ENCODE results near the gene FCHSD1.

The FCHSD1 gene

DNA sequence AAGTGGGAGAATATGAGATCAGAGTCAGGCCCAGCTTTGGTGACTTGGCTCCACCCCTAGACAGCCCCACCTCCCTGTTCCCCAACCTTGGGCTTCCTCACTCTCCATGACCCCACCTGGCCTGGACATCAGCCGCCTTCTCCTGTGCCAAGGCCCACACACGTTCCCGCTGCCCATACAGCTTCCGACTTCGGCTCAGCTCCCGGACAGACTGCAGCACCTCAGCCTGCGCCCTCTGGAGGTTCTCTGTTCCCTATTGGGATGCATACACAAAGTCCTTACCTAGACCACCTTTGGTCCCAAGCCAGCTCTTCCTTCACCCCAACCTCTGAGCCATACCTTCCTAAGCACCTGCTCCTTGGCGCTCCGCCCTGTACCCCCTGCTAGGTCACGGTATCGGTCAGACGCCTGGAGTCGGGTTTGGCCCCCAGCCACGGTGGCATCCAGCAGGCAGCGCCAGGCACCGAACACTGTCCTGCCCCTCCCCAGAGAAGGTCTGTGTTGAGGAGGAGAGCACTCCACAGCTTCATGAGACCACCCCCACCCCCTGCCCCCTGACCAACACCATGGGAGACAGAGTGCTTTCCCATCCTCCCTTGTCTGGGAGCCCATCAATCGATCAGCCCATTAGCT is 2.0 kb downstream of the FCHSD1 start:
- Histone ChIP-seq H3F3A (ENCODE audit: control insufficient read depth, insufficient read depth) (peaks cover 5% of the 10 kb centered on the region), H3K27me3 (ENCODE audit: control insufficient read depth, low read length) (no peaks in the 10 kb centered on the region), H3K36me3 (ENCODE audit: control insufficient read depth, low read length) (no peaks in the 10 kb centered on the region; the same call in 1 of the 2 replicates), H3K4me3 (ENCODE audit: low read length) (no peak overlapping the region), H3K9me3 (ENCODE audit: control insufficient read depth, insufficient read depth, low read length) (no peaks in the 10 kb centered on the region), H4K20me1 (ENCODE audit: control insufficient read depth, insufficient read depth, low read depth, low read length) (no peaks in the 10 kb centered on the region), H3K4me2 (ENCODE audit: low read length) (no peak overlapping the region), H3K79me2 (ENCODE audit: control insufficient read depth, low read length) (no peaks in the 10 kb centered on the region), H3K9me2 (replicated peaks; ENCODE audit: control insufficient read depth, low read length) (no peaks in the 10 kb centered on the region), H3K4me1 (ENCODE audit: control insufficient read depth, low read length) (peaks cover 14% of the 10 kb centered on the region), H3K27ac (ENCODE audit: low read depth, low read length) (no peak overlapping the region)
- TF ChIP-seq, protein P1, sequence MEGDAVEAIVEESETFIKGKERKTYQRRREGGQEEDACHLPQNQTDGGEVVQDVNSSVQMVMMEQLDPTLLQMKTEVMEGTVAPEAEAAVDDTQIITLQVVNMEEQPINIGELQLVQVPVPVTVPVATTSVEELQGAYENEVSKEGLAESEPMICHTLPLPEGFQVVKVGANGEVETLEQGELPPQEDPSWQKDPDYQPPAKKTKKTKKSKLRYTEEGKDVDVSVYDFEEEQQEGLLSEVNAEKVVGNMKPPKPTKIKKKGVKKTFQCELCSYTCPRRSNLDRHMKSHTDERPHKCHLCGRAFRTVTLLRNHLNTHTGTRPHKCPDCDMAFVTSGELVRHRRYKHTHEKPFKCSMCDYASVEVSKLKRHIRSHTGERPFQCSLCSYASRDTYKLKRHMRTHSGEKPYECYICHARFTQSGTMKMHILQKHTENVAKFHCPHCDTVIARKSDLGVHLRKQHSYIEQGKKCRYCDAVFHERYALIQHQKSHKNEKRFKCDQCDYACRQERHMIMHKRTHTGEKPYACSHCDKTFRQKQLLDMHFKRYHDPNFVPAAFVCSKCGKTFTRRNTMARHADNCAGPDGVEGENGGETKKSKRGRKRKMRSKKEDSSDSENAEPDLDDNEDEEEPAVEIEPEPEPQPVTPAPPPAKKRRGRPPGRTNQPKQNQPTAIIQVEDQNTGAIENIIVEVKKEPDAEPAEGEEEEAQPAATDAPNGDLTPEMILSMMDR (IDR thresholded peaks at IDR 0.05; ENCODE audit: low read depth, low read length, poor library complexity, severe bottlenecking): no peak
- TF ChIP-seq EZH2phosphoT487 (IDR thresholded peaks at IDR 0.05; ENCODE audit: borderline replicate concordance, low read length): no peak

DNA sequence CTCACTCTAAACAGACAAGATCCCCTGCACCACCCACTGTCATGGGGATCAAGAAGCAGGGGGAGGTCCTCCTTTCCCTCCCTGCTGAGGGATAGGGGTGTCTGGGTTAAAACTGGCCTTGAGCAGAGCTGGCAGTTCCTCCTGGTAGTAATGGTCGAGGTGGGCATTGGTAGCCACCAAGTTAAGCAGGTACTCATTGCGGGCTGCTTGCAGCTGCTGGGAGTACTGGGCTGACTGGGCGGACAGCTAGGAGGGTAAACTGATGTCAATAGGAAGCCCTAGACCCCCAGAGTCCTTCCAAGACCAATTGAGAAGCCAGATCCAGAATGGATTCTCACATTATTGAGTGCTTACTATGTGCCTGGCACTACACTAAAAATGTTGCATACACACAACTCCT is 3.4 kb downstream of the FCHSD1 start:
- H3K79me2 ChIP-seq (ENCODE audit: control insufficient read depth, low read length): no peaks in the 10 kb centered on the region
- peaks cover 5% of the 10 kb centered on the region for H3F3A ChIP-seq (ENCODE audit: control insufficient read depth, insufficient read depth)
- peaks cover 4% of the 10 kb centered on the region; the same call in 1 of the 2 replicates for H3K36me3 ChIP-seq (ENCODE audit: control insufficient read depth, low read length)
- H3K27ac ChIP-seq (ENCODE audit: low read depth, low read length): no peak overlapping the region
- no peaks in the 10 kb centered on the region for H3K9me2 ChIP-seq (replicated peaks; ENCODE audit: control insufficient read depth, low read length)
- no peak overlapping the region for H3K4me2 ChIP-seq (ENCODE audit: low read length)
- TF ChIP-seq EZH2phosphoT487 (IDR thresholded peaks at IDR 0.05; ENCODE audit: borderline replicate concordance, low read length): no peak
- TF ChIP-seq, protein P1 (IDR thresholded peaks at IDR 0.05; ENCODE audit: low read depth, low read length, poor library complexity, severe bottlenecking): no peak
- no peaks in the 10 kb centered on the region for H3K9me3 ChIP-seq (ENCODE audit: control insufficient read depth, insufficient read depth, low read length)
- H4K20me1 ChIP-seq (ENCODE audit: control insufficient read depth, insufficient read depth, low read depth, low read length): no peaks in the 10 kb centered on the region
- H3K4me3 ChIP-seq (ENCODE audit: low read length): no peak overlapping the region
- no peaks in the 10 kb centered on the region for H3K27me3 ChIP-seq (ENCODE audit: control insufficient read depth, low read length)
- H3K4me1 ChIP-seq (ENCODE audit: control insufficient read depth, low read length): peaks cover 14% of the 10 kb centered on the region

DNA sequence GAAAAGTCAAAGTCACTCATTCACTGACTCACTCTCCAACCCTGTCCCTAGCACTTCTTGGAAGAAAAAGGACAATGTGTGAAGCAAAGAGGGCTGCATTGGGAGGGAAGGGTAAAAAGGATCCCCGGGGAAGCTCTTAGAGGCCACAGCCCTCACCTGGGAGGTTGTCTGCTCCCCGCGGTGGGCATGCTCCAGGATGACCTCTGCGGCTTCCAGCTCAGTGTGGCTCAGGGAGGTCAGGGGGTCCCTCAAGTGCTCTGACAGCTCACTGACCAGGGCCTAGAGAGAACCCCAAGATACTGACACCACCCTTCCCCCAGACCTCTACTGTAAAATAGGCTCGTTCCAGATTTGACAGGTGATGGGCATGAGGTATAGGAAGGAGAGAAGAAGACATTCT is 4.0 kb downstream of the FCHSD1 start:
- peaks cover 8% of the 10 kb centered on the region for H3F3A ChIP-seq (ENCODE audit: control insufficient read depth, insufficient read depth)
- H3K9me3 ChIP-seq (ENCODE audit: control insufficient read depth, insufficient read depth, low read length): no peaks in the 10 kb centered on the region
- no peaks in the 10 kb centered on the region for H3K27me3 ChIP-seq (ENCODE audit: control insufficient read depth, low read length)
- no peak overlapping the region for H3K4me2 ChIP-seq (ENCODE audit: low read length)
- H3K4me3 ChIP-seq (ENCODE audit: low read length): no peak overlapping the region
- no peak overlapping the region for H3K27ac ChIP-seq (ENCODE audit: low read depth, low read length)
- no peaks in the 10 kb centered on the region for H3K9me2 ChIP-seq (replicated peaks; ENCODE audit: control insufficient read depth, low read length)
- TF ChIP-seq, protein P1 (IDR thresholded peaks at IDR 0.05; ENCODE audit: low read depth, low read length, poor library complexity, severe bottlenecking): no peak
- TF ChIP-seq EZH2phosphoT487 (IDR thresholded peaks at IDR 0.05; ENCODE audit: borderline replicate concordance, low read length): no peak
- H3K4me1 ChIP-seq (ENCODE audit: control insufficient read depth, low read length): peaks cover 14% of the 10 kb centered on the region
- peaks cover 7% of the 10 kb centered on the region; the same call in 1 of the 2 replicates for H3K36me3 ChIP-seq (ENCODE audit: control insufficient read depth, low read length)
- H3K79me2 ChIP-seq (ENCODE audit: control insufficient read depth, low read length): no peaks in the 10 kb centered on the region
- H4K20me1 ChIP-seq (ENCODE audit: control insufficient read depth, insufficient read depth, low read depth, low read length): no peaks in the 10 kb centered on the region

All from DOHH2 (cell line).